HG02798 (cell line): ENCODE measurements around the gene AKR1B1.

Experiments
- ATAC-seq: cut with Tn5 transposase; IDR thresholded peaks from one replicate; pipeline ENCODE4 v1.9.1; 2021; ENCODE audit warnings: mild to moderate bottlenecking; ENCODE audit not compliant: unreplicated experiment, poor library complexity

Gene AKR1B1

GRCh38 chr7:134470864-134471263 lies 12.0 kb upstream of the AKR1B1 start:
- ATAC-seq = no peak

- ATAC-seq = no peak
These were observed 10.7 kb upstream of the AKR1B1 start for GRCh38 chr7:134469622-134470021.

GRCh38 chr7:134468475-134468874 lies 9.6 kb upstream of the AKR1B1 start:
- no peak for ATAC-seq

GRCh38 chr7:134468054-134468453 lies 9.2 kb upstream of the AKR1B1 start:
- no peak for ATAC-seq

GRCh38 chr7:134465491-134465890 lies 6.6 kb upstream of the AKR1B1 start:
- ATAC-seq = no peak

- ATAC-seq = no peak
These were observed 5.6 kb upstream of the AKR1B1 start for GRCh38 chr7:134464496-134464895.

GRCh38 chr7:134463751-134464150 lies 4.9 kb upstream of the AKR1B1 start:
- ATAC-seq = no peak

GRCh38 chr7:134462337-134462925 lies 3.5 kb upstream of the AKR1B1 start:
- no peak for ATAC-seq

- ATAC-seq = no peak
These were observed 3.0 kb upstream of the AKR1B1 start for GRCh38 chr7:134461916-134462315.

- no peak for ATAC-seq
These were observed 1.1 kb upstream of the AKR1B1 start for GRCh38 chr7:134459981-134460380.

GRCh38 chr7:134458341-134458805 lies 527 bp downstream of the AKR1B1 start:
- ATAC-seq = peak; percentile 56

- ATAC-seq = no peak
These were observed 1.7 kb downstream of the AKR1B1 start for GRCh38 chr7:134457210-134457609.

GRCh38 chr7:134454277-134454676 lies 4.6 kb downstream of the AKR1B1 start:
- no peak for ATAC-seq

- no peak for ATAC-seq
These were observed 5.4 kb downstream of the AKR1B1 start for GRCh38 chr7:134453518-134453917.

GRCh38 chr7:134452991-134453473 lies 5.9 kb downstream of the AKR1B1 start:
- no peak for ATAC-seq

GRCh38 chr7:134452419-134452838 lies 6.5 kb downstream of the AKR1B1 start:
- no peak for ATAC-seq

GRCh38 chr7:134451656-134452055 lies 7.2 kb downstream of the AKR1B1 start:
- no peak for ATAC-seq

GRCh38 chr7:134450294-134451000 lies 8.5 kb downstream of the AKR1B1 start:
- no peak for ATAC-seq

GRCh38 chr7:134449680-134450079 lies 9.2 kb downstream of the AKR1B1 start:
- ATAC-seq = no peak

- no peak for ATAC-seq
These were observed 10.3 kb downstream of the AKR1B1 start for GRCh38 chr7:134448356-134449229.

- no peak for ATAC-seq
These were observed 11.5 kb downstream of the AKR1B1 start for GRCh38 chr7:134447383-134447782.
